Neural cell (in vitro differentiated cells): ENCODE results near the gene TRPM1. TPM values are rescaled to one million over a fixed set of nuclear protein-coding genes. Genes with fewer than 3 reads are reported as not detected.

Source experiments
- H2AFZ ChIP-seq: fragments of 200-600, 300-800 bp; sonication (generic), shearing (Covaris generic); 2 replicates; pipeline ENCODE4 v1.6.0; 2014; ENCODE audit warnings: low read depth, mild to moderate bottlenecking, antibody characterized with exemption, low read length, moderate library complexity
- H3F3A ChIP-seq: fragments of 200-600 bp; shearing (Covaris generic); 2 replicates; pipeline ENCODE4 v1.6.1; 2016; ENCODE audit warnings: mild to moderate bottlenecking, moderate library complexity, mixed read lengths, antibody characterized with exemption, low read length; ENCODE audit not compliant: insufficient read depth, poor library complexity, severe bottlenecking
- H3K27ac ChIP-seq: fragments of 200-600, 300-800 bp; sonication (generic), shearing (Covaris generic); 2 replicates; pipeline ENCODE4 v1.5.1; 2014; ENCODE audit warnings: mild to moderate bottlenecking, low read length, moderate library complexity
- H3K27me3 ChIP-seq: fragments of 300-800, 200-600 bp; sonication (generic), shearing (Covaris generic); 2 replicates; pipeline ENCODE4 v1.6.0; 2014; ENCODE audit warnings: mild to moderate bottlenecking, low read depth, low read length, moderate library complexity; ENCODE audit not compliant: insufficient read depth
- H3K36me3 ChIP-seq: fragments of 300-800, 200-600 bp; sonication (generic), shearing (Covaris generic); 2 replicates; pipeline ENCODE4 v1.5.1; 2014; ENCODE audit warnings: mild to moderate bottlenecking, antibody characterized with exemption, low read length, moderate library complexity; ENCODE audit not compliant: insufficient read depth
- H3K4me2 ChIP-seq: fragments of 300-800, 200-600 bp; sonication (generic), shearing (Covaris generic); 2 replicates; pipeline ENCODE4 v1.6.0; 2014; ENCODE audit warnings: mild to moderate bottlenecking, low read length
- H3K4me3 ChIP-seq: fragments of 300-800, 200-600 bp; sonication (generic), shearing (Covaris generic); 2 replicates; pipeline ENCODE4 v1.5.1; 2014; ENCODE audit warnings: mild to moderate bottlenecking, low read length, moderate library complexity
- H3K79me2 ChIP-seq: fragments of 200-600 bp; shearing (Covaris generic); replicated peaks from 2 replicates; pipeline ENCODE4 v1.6.0; 2014; ENCODE audit warnings: mild to moderate bottlenecking, low read length, moderate library complexity; ENCODE audit not compliant: insufficient read depth
- H3K9ac ChIP-seq: fragments of 300-800, 200-600 bp; sonication (generic), shearing (Covaris generic); 2 replicates; pipeline ENCODE4 v1.6.1; 2016; ENCODE audit warnings: mild to moderate bottlenecking, low read length, mixed read lengths
- H3K9me2 ChIP-seq: fragments of 200-600 bp; shearing (Covaris generic); 2 replicates; pipeline ENCODE4 v1.6.1; 2016; ENCODE audit warnings: mild to moderate bottlenecking, low read length, mixed read lengths; ENCODE audit not compliant: insufficient read depth
- H3K9me3 ChIP-seq: fragments of 200-600, 300-800 bp; sonication (generic), shearing (Covaris generic); 2 replicates; pipeline ENCODE4 v1.6.1; 2016; ENCODE audit warnings: mild to moderate bottlenecking, mixed run types, low read length, moderate library complexity, mixed read lengths
- H4K20me1 ChIP-seq: fragments of 200-600 bp; shearing (Covaris generic); 2 replicates; pipeline ENCODE4 v1.6.1; 2016; ENCODE audit warnings: mild to moderate bottlenecking, mixed run types; ENCODE audit not compliant: insufficient read depth
- CTCF ChIP-seq: fragments of 450-650 bp; IDR thresholded peaks from 2 replicates; pipeline ENCODE4 v1.5.1; 2014; ENCODE audit warnings: antibody characterized with exemption, mild to moderate bottlenecking, moderate library complexity; ENCODE audit not compliant: poor library complexity, severe bottlenecking
- EP300 ChIP-seq: fragments of 450-650 bp; conservative IDR thresholded peaks from 2 replicates; pipeline ENCODE4 v1.6.1; 2014; ENCODE audit warnings: antibody characterized with exemption, mild to moderate bottlenecking, moderate library complexity; ENCODE audit not compliant: poor library complexity, severe bottlenecking
- EZH2 ChIP-seq: fragments of 200-600, 300-800 bp; shearing (Covaris generic), sonication (generic); IDR thresholded peaks from 2 replicates; pipeline ENCODE4 v1.6.1; 2014; ENCODE audit warnings: antibody characterized with exemption, low read length, borderline replicate concordance, mild to moderate bottlenecking; ENCODE audit not compliant: insufficient read depth, poor library complexity, severe bottlenecking
- MXI1 ChIP-seq: fragments of 450-650 bp; conservative IDR thresholded peaks from 2 replicates; pipeline ENCODE4 v1.6.1; 2014; ENCODE audit warnings: antibody characterized with exemption, mild to moderate bottlenecking; ENCODE audit not compliant: poor library complexity, severe bottlenecking
- POLR2AphosphoS5 ChIP-seq: IDR thresholded peaks from 2 replicates; pipeline ENCODE4 v1.6.1; 2012
- RAD21 ChIP-seq: fragments of 450-650 bp; conservative IDR thresholded peaks from 2 replicates; pipeline ENCODE4 v1.6.1; 2014; ENCODE audit warnings: antibody characterized with exemption, mild to moderate bottlenecking, moderate library complexity
- REST ChIP-seq: IDR thresholded peaks from 2 replicates; pipeline ENCODE4 v1.6.1; 2012; ENCODE audit warnings: borderline replicate concordance
- SMC3 ChIP-seq: fragments of 450-650 bp; conservative IDR thresholded peaks from 2 replicates; pipeline ENCODE4 v1.6.1; 2014; ENCODE audit warnings: antibody characterized with exemption, mild to moderate bottlenecking, moderate library complexity; ENCODE audit not compliant: poor library complexity
- TAF1 ChIP-seq: IDR thresholded peaks from 2 replicates; pipeline ENCODE4 v1.6.1; 2012; ENCODE audit warnings: low read depth
- polyA plus RNA-seq: library from polyadenylated mRNA; depleted of rRNA; stranded (reverse); fragments of >200 nt; gene quantifications from 2 replicates; pipeline ENCODE4 v1.2.3, GENCODE V29; 2014

Gene TRPM1
- polyA plus RNA-seq, 1 donor from 2014 or later: not detected

- Histone ChIP-seq H3K36me3 (no peaks in the 10 kb centered on the region), H3K27me3 (no peaks in the 10 kb centered on the region), H3F3A (no peaks in the 10 kb centered on the region), H3K4me3 (no peak overlapping the region), H3K27ac (no peak overlapping the region), H3K4me2 (no peak overlapping the region), H3K79me2 (no peaks in the 10 kb centered on the region), H3K9me3 (no peaks in the 10 kb centered on the region), H3K9me2 (no peaks in the 10 kb centered on the region), H2AFZ (no peak overlapping the region), H4K20me1 (no peaks in the 10 kb centered on the region), H3K9ac (no peak overlapping the region)
- TF ChIP-seq RAD21 (no peak), EZH2 (no peak), EP300 (no peak), POLR2AphosphoS5 (no peak), REST (no peak), CTCF (no peak), SMC3 (no peak), MXI1 (no peak), TAF1 (no peak)
Observed at GRCh38 chr15:31104003-31104402, 2.5 kb upstream of the TRPM1 start.

GRCh38 chr15:31102374-31103342, 1.1 kb upstream of the TRPM1 start:
- no peaks in the 10 kb centered on the region for H3K9me2 ChIP-seq

More at GRCh38 chr15:31102374-31103342, 1.1 kb upstream of the TRPM1 start:
- Histone ChIP-seq H3K36me3 (no peaks in the 10 kb centered on the region), H4K20me1 (no peaks in the 10 kb centered on the region), H3K9ac (no peak overlapping the region), H3K27me3 (no peaks in the 10 kb centered on the region), H2AFZ (no peak overlapping the region), H3K4me3 (no peak overlapping the region), H3F3A (no peaks in the 10 kb centered on the region), H3K79me2 (no peaks in the 10 kb centered on the region), H3K27ac (no peak overlapping the region), H3K9me3 (no peaks in the 10 kb centered on the region), H3K4me2 (no peak overlapping the region)
- TF ChIP-seq CTCF: no peak
- TF ChIP-seq TAF1: no peak
- TF ChIP-seq EZH2: no peak
- no peak for TF ChIP-seq SMC3
- no peak for TF ChIP-seq RAD21
- TF ChIP-seq MXI1: no peak
- no peak for TF ChIP-seq EP300
- no peak for TF ChIP-seq POLR2AphosphoS5
